ENCODE data around the gene KANK4.

Gene KANK4

GRCh38 chr1:62355095-62355494 is 35.9 kb upstream of the KANK4 start:
- no peak overlapping the region for H3K27ac ChIP-seq (ENCODE audit: low read length)
- H3K4me1 ChIP-seq (ENCODE audit: control insufficient read depth, insufficient read depth, low read length), result no peaks in the 10 kb centered on the region
- no CpG with 5 or more reads among the region's 8 CpGs for WGBS (ENCODE audit: insufficient coverage, insufficient read length)
- no peaks in the 10 kb centered on the region for H3K36me3 ChIP-seq (ENCODE audit: control insufficient read depth, insufficient read depth, low read length)
- DNase-seq (ENCODE audit: low read depth, low spot score), result no peak
- H3K9me3 ChIP-seq (ENCODE audit: control insufficient read depth, insufficient read depth, low read length), result no peaks in the 10 kb centered on the region
- no peaks in the 10 kb centered on the region for H3K27me3 ChIP-seq (ENCODE audit: control insufficient read depth, insufficient read depth, low read length)
- H3K4me3 ChIP-seq (ENCODE audit: low read length), result no peak overlapping the region

DNA sequence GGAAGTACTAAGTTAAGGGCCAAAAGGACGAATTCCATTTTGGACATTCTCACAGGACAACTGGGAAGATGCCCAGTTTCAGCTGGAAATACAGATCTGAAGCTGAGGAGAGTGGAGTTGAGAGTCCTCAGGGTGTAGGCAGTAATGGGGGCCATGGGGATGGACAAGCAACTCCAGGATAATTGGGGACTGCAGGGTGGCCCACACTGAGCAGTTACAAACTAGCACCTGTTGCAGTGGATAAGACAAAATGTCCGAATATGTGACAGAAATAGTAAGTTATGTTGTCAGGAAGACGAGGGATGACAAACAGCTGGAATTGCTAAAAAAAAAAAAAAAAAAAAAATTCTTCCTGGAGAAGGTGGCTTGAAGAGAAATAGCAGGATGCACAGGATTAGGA is 34.6 kb upstream of the KANK4 start:
- H3K27ac ChIP-seq (ENCODE audit: low read length), result no peak overlapping the region
- no peaks in the 10 kb centered on the region for H3K9me3 ChIP-seq (ENCODE audit: control insufficient read depth, insufficient read depth, low read length)
- no peaks in the 10 kb centered on the region for H3K4me1 ChIP-seq (ENCODE audit: control insufficient read depth, insufficient read depth, low read length)
- no peak for DNase-seq (ENCODE audit: low read depth, low spot score)
- no peaks in the 10 kb centered on the region for H3K27me3 ChIP-seq (ENCODE audit: control insufficient read depth, insufficient read depth, low read length)
- no peaks in the 10 kb centered on the region for H3K36me3 ChIP-seq (ENCODE audit: control insufficient read depth, insufficient read depth, low read length)
- H3K4me3 ChIP-seq (ENCODE audit: low read length), result no peak overlapping the region
- WGBS (ENCODE audit: insufficient coverage, insufficient read length), result no CpG with 5 or more reads among the region's 3 CpGs

GRCh38 chr1:62352387-62352786 is 33.2 kb upstream of the KANK4 start:
- DNase-seq (ENCODE audit: low read depth, low spot score), result no peak
- Histone ChIP-seq H3K9me3 (ENCODE audit: control insufficient read depth, insufficient read depth, low read length) (no peaks in the 10 kb centered on the region), H3K27ac (ENCODE audit: low read length) (no peak overlapping the region), H3K36me3 (ENCODE audit: control insufficient read depth, insufficient read depth, low read length) (no peaks in the 10 kb centered on the region), H3K4me1 (ENCODE audit: control insufficient read depth, insufficient read depth, low read length) (no peaks in the 10 kb centered on the region), H3K4me3 (ENCODE audit: low read length) (no peak overlapping the region), H3K27me3 (ENCODE audit: control insufficient read depth, insufficient read depth, low read length) (no peaks in the 10 kb centered on the region)
- no CpG with 5 or more reads among the region's 4 CpGs for WGBS (ENCODE audit: insufficient coverage, insufficient read length)

DNA sequence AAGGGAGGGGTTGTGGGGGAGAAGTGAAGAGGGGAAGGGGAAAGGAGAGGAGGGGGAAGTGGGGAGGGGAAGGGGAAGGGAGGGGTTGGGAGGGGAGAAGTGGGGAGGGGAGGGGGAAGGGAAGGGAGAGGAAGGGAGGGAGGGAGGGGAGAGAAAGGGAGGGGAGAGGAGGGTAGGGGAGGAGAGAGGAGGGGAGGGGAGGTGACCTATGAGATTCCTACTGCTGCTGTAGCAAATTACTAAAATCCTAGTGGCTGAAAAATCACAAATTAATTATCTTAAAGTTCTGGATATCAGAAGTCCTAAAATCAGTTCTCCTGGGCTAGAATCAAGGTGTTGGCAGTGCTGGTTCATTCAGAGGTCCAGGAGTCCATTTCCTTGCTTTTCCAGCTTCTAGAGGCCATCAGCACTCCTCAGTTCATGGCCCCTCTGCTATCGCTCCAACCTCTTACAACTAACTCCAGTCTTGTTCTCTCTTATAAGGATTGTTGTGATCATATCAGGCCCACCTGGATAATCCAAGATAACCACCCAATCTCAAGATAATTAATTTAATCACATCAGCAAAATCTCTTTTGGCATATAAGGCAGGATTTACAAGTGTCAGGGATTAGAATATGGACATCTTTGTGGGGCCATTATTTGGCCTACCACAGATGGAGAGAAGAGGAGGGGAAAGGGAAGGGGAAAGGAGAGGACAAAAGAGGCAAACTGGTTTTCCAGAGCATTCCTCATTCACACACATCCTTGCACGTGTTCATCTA is 30.4 kb upstream of the KANK4 start:
- H3K9me3 ChIP-seq (ENCODE audit: control insufficient read depth, insufficient read depth, low read length), result no peaks in the 10 kb centered on the region
- H3K4me3 ChIP-seq (ENCODE audit: low read length), result no peak overlapping the region
- H3K4me1 ChIP-seq (ENCODE audit: control insufficient read depth, insufficient read depth, low read length), result no peaks in the 10 kb centered on the region
- H3K27me3 ChIP-seq (ENCODE audit: control insufficient read depth, insufficient read depth, low read length), result no peaks in the 10 kb centered on the region
- no CpG with 5 or more reads among the region's 2 CpGs for WGBS (ENCODE audit: insufficient coverage, insufficient read length)
- no peaks in the 10 kb centered on the region for H3K36me3 ChIP-seq (ENCODE audit: control insufficient read depth, insufficient read depth, low read length)
- no peak overlapping the region for H3K27ac ChIP-seq (ENCODE audit: low read length)
- no peak for DNase-seq (ENCODE audit: low read depth, low spot score)

DNA sequence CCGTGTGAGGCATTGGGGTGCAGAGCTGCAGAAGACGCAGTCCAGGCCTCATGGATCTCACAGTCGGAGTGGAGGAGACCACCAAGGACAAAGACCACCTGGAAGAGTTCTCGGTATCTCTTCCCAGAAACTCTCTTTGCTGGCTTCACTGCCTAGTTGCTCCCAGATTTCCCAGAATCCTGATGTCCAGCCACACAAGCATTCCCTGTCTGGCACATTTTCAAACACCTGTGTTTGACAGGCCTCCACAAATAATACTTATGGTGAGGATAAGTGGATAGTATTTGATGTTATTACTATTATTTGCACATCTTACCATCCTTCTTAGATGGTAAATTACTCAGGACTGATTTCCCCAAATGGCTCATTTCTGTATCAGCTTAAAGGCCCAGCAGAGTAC is 27.7 kb upstream of the KANK4 start:
- Histone ChIP-seq H3K9me3 (ENCODE audit: control insufficient read depth, insufficient read depth, low read length) (no peaks in the 10 kb centered on the region), H3K4me1 (ENCODE audit: control insufficient read depth, insufficient read depth, low read length) (no peaks in the 10 kb centered on the region), H3K36me3 (ENCODE audit: control insufficient read depth, insufficient read depth, low read length) (no peaks in the 10 kb centered on the region), H3K27ac (ENCODE audit: low read length) (no peak overlapping the region), H3K27me3 (ENCODE audit: control insufficient read depth, insufficient read depth, low read length) (no peaks in the 10 kb centered on the region), H3K4me3 (ENCODE audit: low read length) (no peak overlapping the region; the same call in 1 of the 2 replicates)
- no CpG with 5 or more reads among the region's 4 CpGs for WGBS (ENCODE audit: insufficient coverage, insufficient read length)
- DNase-seq (ENCODE audit: low read depth, low spot score), result no peak

DNA sequence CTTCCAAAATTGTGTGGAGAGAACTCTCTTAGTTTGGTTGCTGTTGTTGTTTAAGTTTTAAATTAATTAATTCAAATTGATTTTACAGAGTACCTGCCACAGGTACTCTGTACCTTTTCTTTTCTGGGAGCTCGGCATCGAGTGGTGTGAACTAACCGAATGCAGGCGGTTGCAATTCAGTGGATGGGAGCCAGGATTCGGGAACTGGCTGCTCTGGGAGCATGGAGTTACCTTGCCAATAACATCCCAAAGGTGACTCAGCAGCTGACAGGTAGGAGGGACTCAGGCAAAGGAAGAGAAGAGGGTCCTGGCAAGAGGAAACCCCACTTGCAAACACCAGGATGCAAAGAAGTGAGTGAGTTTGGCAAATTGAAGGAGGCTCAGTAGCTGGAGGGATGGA is 24.7 kb upstream of the KANK4 start:
- Histone ChIP-seq H3K27ac (ENCODE audit: low read length) (no peak overlapping the region), H3K27me3 (ENCODE audit: control insufficient read depth, insufficient read depth, low read length) (no peaks in the 10 kb centered on the region), H3K9me3 (ENCODE audit: control insufficient read depth, insufficient read depth, low read length) (no peaks in the 10 kb centered on the region), H3K36me3 (ENCODE audit: control insufficient read depth, insufficient read depth, low read length) (no peaks in the 10 kb centered on the region), H3K4me1 (ENCODE audit: control insufficient read depth, insufficient read depth, low read length) (no peaks in the 10 kb centered on the region), H3K4me3 (ENCODE audit: low read length) (no peak overlapping the region)
- no peak for DNase-seq (ENCODE audit: low read depth, low spot score)
- WGBS (ENCODE audit: insufficient coverage, insufficient read length), result no CpG with 5 or more reads among the region's 5 CpGs

GRCh38 chr1:62342270-62342669 is 23.0 kb upstream of the KANK4 start:
- H3K27me3 ChIP-seq (ENCODE audit: control insufficient read depth, insufficient read depth, low read length), result no peaks in the 10 kb centered on the region
- H3K27ac ChIP-seq (ENCODE audit: low read length), result no peak overlapping the region
- DNase-seq (ENCODE audit: low read depth, low spot score), result no peak
- peaks cover 3% of the 10 kb centered on the region for H3K4me1 ChIP-seq (ENCODE audit: control insufficient read depth, insufficient read depth, low read length)
- no peaks in the 10 kb centered on the region for H3K36me3 ChIP-seq (ENCODE audit: control insufficient read depth, insufficient read depth, low read length)
- no peak overlapping the region for H3K4me3 ChIP-seq (ENCODE audit: low read length)
- H3K9me3 ChIP-seq (ENCODE audit: control insufficient read depth, insufficient read depth, low read length), result no peaks in the 10 kb centered on the region
- 100% methylated on average over 3 of the region's 3 CpGs for WGBS (ENCODE audit: insufficient coverage, insufficient read length)

DNA sequence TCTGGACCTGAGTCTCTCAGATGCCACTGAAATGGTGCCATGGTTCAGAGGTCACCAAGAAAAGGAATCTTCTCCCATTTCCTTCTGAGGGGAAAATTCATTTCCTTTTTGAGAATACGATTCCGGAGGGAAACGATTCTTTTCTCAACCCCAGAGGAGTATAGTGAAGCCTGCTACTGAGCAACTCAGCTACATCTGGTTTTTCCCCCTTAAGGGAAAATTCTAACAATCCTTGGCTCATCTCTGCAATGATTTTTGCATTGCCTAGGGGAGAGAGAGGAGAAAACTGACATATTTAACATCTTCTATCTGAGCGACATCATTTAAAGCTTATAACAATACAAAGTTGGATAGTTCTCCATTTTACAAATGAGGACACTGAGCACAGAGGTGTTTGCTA is 22.4 kb upstream of the KANK4 start:
- no peak for DNase-seq (ENCODE audit: low read depth, low spot score)
- no CpG with 5 or more reads among the region's 4 CpGs for WGBS (ENCODE audit: insufficient coverage, insufficient read length)
- Histone ChIP-seq H3K4me1 (ENCODE audit: control insufficient read depth, insufficient read depth, low read length) (peaks cover 5% of the 10 kb centered on the region), H3K9me3 (ENCODE audit: control insufficient read depth, insufficient read depth, low read length) (no peaks in the 10 kb centered on the region), H3K36me3 (ENCODE audit: control insufficient read depth, insufficient read depth, low read length) (no peaks in the 10 kb centered on the region), H3K27ac (ENCODE audit: low read length) (no peak overlapping the region), H3K27me3 (ENCODE audit: control insufficient read depth, insufficient read depth, low read length) (no peaks in the 10 kb centered on the region), H3K4me3 (ENCODE audit: low read length) (no peak overlapping the region)

DNA sequence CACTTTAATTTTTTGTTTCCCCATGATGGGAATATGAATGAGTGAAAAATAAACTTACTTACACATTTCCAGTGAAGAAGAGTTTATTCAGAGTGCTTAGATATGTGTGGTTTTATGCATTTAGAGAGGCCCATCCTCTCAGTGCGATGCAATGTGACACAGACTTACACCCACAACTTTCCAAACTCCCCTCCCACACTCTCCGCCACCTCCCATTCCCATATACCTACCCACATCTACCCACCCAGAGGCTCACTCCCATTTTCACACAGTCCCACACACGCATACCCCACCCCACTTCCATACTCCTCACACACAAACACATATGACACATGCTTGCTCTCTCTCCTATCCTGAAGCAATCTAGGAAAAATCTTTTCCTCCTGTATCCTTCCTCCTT is 21.9 kb upstream of the KANK4 start:
- H3K4me3 ChIP-seq (ENCODE audit: low read length), result no peak overlapping the region
- 100% methylated on average over 2 of the region's 3 CpGs for WGBS (ENCODE audit: insufficient coverage, insufficient read length)
- no peaks in the 10 kb centered on the region for H3K27me3 ChIP-seq (ENCODE audit: control insufficient read depth, insufficient read depth, low read length)
- H3K9me3 ChIP-seq (ENCODE audit: control insufficient read depth, insufficient read depth, low read length), result no peaks in the 10 kb centered on the region
- H3K27ac ChIP-seq (ENCODE audit: low read length), result no peak overlapping the region
- no peak for DNase-seq (ENCODE audit: low read depth, low spot score)
- peaks cover 5% of the 10 kb centered on the region for H3K4me1 ChIP-seq (ENCODE audit: control insufficient read depth, insufficient read depth, low read length)
- no peaks in the 10 kb centered on the region for H3K36me3 ChIP-seq (ENCODE audit: control insufficient read depth, insufficient read depth, low read length)

- Histone ChIP-seq H3K4me3 (ENCODE audit: low read length) (no peak overlapping the region), H3K4me1 (ENCODE audit: control insufficient read depth, insufficient read depth, low read length) (peaks cover 5% of the 10 kb centered on the region), H3K27me3 (ENCODE audit: control insufficient read depth, insufficient read depth, low read length) (no peaks in the 10 kb centered on the region), H3K27ac (ENCODE audit: low read length) (no peak overlapping the region), H3K36me3 (ENCODE audit: control insufficient read depth, insufficient read depth, low read length) (no peaks in the 10 kb centered on the region), H3K9me3 (ENCODE audit: control insufficient read depth, insufficient read depth, low read length) (no peaks in the 10 kb centered on the region)
- no CpG with 5 or more reads among the region's 21 CpGs for WGBS (ENCODE audit: insufficient coverage, insufficient read length)
- DNase-seq (ENCODE audit: low read depth, low spot score), result no peak
Measured at GRCh38 chr1:62337706-62338631, 18.7 kb upstream of the KANK4 start.
